ENCODE results near the gene ST7. TPM values are rescaled to one million over a fixed set of nuclear protein-coding genes. Genes with fewer than 3 reads are reported as not detected.

ST7 gene, protein sequence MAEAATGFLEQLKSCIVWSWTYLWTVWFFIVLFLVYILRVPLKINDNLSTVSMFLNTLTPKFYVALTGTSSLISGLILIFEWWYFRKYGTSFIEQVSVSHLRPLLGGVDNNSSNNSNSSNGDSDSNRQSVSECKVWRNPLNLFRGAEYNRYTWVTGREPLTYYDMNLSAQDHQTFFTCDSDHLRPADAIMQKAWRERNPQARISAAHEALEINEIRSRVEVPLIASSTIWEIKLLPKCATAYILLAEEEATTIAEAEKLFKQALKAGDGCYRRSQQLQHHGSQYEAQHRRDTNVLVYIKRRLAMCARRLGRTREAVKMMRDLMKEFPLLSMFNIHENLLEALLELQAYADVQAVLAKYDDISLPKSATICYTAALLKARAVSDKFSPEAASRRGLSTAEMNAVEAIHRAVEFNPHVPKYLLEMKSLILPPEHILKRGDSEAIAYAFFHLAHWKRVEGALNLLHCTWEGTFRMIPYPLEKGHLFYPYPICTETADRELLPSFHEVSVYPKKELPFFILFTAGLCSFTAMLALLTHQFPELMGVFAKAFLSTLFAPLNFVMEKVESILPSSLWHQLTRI
- 15.8 and 21.1 TPM in 2 replicates for total RNA-seq

DNA sequence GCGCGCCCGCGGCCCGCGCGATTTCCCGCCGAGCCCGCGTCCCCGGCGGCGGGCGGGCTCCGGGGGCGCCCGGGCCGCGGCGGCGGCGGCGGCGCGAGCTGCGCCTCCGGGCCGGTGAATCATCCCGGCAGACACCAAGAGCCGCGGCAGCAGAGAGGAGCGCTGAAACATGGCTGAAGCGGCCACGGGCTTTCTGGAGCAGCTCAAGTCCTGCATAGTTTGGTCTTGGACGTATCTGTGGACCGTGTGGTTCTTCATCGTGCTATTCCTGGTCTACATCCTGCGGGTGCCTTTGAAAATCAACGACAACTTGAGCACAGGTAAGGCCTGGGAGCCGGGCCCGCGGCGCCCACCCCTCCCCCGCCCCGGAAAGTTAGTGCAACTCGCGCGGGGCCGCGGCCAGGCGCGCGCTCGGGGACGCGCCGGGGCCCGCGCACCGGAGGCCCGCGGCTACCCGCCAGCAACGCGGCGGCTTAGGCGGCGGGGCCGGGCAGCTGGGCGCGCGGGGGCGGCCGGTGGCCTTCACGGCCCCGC lies at the start of gene ST7:
Gene ST7 (plus strand): TSS at position 130 of the 534 bp plus-strand sequence. CDS start 40 bp downstream, at position 170.

Small RNAs within 50 kb of the gene (small RNA-seq; reads per million reads assigned to genes)
- gene AC002542.1 (not detected), gene MTCYBP6 (not detected), gene RF00019 (not detected), gene RF02179 (not detected), gene RF02180 (not detected), gene RF02181 (not detected), gene RF02183 (not detected), gene RF02184 (not detected), gene RF02185 (not detected), gene RF02188 (not detected), gene RNA5SP239 (not detected)

Other genes with a start within 250 kb of the ST7 start
- gene CAPZA2, start 90.9 kb upstream of the ST7 start, total RNA-seq, result 102 and 114 TPM in 2 replicates

Data from subcutaneous preadipocyte (primary cell).